ENCODE measurements around the gene KIR3DL3. TPM values are rescaled to one million over a fixed set of nuclear protein-coding genes. Genes with fewer than 3 reads are reported as not detected.

KIR3DL3 gene
- total RNA-seq, 2 experiments from 2014 or later: not detected

DNA sequence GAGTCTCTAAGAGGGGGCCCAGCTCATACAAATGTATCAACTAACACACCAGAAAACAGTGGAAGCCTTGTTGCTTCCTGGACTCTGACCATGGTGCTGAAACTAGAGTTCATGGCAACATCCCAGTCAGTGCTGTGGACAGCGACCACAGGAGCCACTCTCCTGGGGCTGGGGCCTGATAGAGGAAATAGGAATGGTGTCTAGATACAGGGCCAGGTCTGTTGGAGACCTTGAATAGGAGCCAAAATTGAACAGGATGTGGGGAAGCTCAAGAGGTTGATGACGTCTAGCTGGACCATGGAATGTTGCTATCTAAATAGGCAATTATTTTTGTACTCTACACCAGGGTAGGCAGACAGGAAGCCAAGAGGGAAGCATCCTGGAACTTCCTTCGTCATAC is 39.7 kb upstream of the KIR3DL3 start:
- Mint-ChIP-seq H3K27ac (no peak overlapping the region), H3K27me3 (peaks cover 18% of the 10 kb centered on the region), H3K4me1 (ENCODE audit: low read depth) (no peaks in the 10 kb centered on the region), H3K36me3 (ENCODE audit: low read depth) (no peaks in the 10 kb centered on the region), H3K9me3 (no peaks in the 10 kb centered on the region), H3K4me3 (no peak overlapping the region)
- peak; percentile 19 for DNase-seq
- ATAC-seq: no peak
- POLR2A ChIA-PET: no interaction called here
- CTCF ChIA-PET: interaction anchor here (1.5 kb wide), 1 partner anchor 31 kb away, joined by 4 read pairs; no protein-coding TSS in a partner anchor
- intact Hi-C loops (cut with micrococcal nuclease): no loop called here
- TF ChIP-seq, protein P1, sequence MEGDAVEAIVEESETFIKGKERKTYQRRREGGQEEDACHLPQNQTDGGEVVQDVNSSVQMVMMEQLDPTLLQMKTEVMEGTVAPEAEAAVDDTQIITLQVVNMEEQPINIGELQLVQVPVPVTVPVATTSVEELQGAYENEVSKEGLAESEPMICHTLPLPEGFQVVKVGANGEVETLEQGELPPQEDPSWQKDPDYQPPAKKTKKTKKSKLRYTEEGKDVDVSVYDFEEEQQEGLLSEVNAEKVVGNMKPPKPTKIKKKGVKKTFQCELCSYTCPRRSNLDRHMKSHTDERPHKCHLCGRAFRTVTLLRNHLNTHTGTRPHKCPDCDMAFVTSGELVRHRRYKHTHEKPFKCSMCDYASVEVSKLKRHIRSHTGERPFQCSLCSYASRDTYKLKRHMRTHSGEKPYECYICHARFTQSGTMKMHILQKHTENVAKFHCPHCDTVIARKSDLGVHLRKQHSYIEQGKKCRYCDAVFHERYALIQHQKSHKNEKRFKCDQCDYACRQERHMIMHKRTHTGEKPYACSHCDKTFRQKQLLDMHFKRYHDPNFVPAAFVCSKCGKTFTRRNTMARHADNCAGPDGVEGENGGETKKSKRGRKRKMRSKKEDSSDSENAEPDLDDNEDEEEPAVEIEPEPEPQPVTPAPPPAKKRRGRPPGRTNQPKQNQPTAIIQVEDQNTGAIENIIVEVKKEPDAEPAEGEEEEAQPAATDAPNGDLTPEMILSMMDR (IDR thresholded peaks at IDR 0.05): no peak

DNA sequence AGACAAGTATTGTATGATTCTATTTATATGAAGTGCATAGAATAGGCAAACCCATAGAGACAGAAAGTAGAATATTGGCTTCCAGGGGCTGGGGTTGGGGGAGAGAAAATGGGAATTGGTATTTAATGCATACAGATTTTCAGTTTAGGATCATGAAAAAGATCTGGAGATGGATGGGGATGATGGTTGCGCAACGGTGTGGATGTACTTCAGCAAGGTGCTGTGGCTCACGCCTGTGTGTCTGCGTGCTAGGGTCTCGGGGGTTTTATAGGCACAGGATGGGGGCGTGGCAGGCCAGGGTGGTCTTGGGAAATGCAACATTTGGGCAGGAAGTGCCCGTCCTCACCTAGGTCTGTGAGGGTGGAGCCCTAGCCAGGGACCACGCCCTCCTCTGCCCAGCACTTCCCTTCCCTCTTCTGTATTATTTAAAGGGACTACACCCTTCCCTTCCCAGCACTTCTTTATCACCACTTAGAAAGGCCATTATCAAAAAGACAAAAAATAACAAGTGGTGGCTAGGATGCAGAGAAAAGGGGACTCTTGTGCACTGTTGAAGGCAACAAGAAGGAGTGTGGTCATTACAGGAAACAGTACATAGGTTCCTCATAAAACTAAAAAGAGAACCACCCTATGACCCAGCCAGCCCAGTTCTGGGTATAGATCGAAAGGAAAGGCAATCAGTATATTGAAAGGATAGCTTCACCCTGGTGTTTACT is 32.5 kb upstream of the KIR3DL3 start:
- Mint-ChIP-seq H3K9me3 (no peaks in the 10 kb centered on the region), H3K4me1 (ENCODE audit: low read depth) (no peaks in the 10 kb centered on the region), H3K4me3 (no peak overlapping the region), H3K27ac (no peak overlapping the region), H3K27me3 (peaks cover 22% of the 10 kb centered on the region), H3K36me3 (ENCODE audit: low read depth) (no peaks in the 10 kb centered on the region)
- TF ChIP-seq, protein P1 (IDR thresholded peaks at IDR 0.05): no peak
- ChIA-PET CTCF (no interaction called here), POLR2A (no interaction called here)
- no peak for DNase-seq
- intact Hi-C loops (cut with micrococcal nuclease): no loop called here
- ATAC-seq: no peak

DNA sequence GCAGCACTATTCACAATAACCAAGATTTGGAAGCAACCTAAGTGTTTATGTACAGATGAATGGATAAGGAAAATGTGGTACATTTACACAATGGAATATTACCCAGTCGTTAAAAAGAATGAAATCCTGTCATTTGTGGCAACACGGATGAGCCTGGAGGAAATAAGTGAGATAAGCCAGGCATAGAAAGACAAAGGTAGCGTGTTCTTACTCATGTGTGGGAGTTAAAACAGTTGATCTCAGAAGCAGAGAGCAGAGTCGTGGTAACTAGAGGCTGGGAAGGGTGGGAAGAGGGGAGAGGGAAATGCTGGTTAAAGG is 32.0 kb upstream of the KIR3DL3 start:
- TF ChIP-seq, protein P1 (IDR thresholded peaks at IDR 0.05): no peak
- POLR2A ChIA-PET: no interaction called here
- no peaks in the 10 kb centered on the region for H3K9me3 Mint-ChIP-seq
- intact Hi-C loops (cut with micrococcal nuclease): no loop called here
- H3K27ac Mint-ChIP-seq: no peak overlapping the region
- no peaks in the 10 kb centered on the region for H3K4me1 Mint-ChIP-seq (ENCODE audit: low read depth)
- DNase-seq (no peak), ATAC-seq (no peak)
- H3K36me3 Mint-ChIP-seq (ENCODE audit: low read depth): no peaks in the 10 kb centered on the region
- H3K27me3 Mint-ChIP-seq: peaks cover 22% of the 10 kb centered on the region
- no peak overlapping the region for H3K4me3 Mint-ChIP-seq
- CTCF ChIA-PET: no interaction called here

DNA sequence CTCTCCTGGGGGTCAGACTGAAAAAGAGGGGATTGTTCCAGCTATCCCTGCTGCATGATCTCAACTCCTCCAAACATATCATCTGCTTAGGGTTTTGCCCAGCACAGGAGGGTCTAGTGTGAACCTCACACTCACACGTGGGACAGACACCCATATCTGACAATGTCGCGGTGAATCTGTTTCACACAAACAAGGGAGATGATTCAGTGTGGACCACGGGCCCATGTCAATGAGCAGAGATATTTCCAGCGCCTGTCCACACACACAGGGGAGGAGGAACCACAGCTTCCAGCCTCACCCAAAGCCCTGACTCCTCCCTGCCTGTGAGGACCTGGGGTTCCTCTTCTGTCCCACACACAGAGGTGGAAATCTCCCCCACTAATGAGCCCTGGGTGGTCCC is 29.6 kb upstream of the KIR3DL3 start:
- ChIA-PET CTCF (interaction anchor here (1.0 kb wide), 1 partner anchor 19 kb away, joined by 3 read pairs; no protein-coding TSS in a partner anchor), POLR2A (interaction anchor here (0.5 kb wide), 1 partner anchor 376 kb away, joined by 3 read pairs; no protein-coding TSS in a partner anchor)
- H3K27me3 Mint-ChIP-seq: peaks cover 25% of the 10 kb centered on the region
- no peak overlapping the region for H3K4me3 Mint-ChIP-seq
- no peaks in the 10 kb centered on the region for H3K9me3 Mint-ChIP-seq
- H3K36me3 Mint-ChIP-seq (ENCODE audit: low read depth): no peaks in the 10 kb centered on the region
- ATAC-seq (no peak), DNase-seq (no peak)
- H3K27ac Mint-ChIP-seq: no peak overlapping the region
- TF ChIP-seq, protein P1 (IDR thresholded peaks at IDR 0.05): no peak
- intact Hi-C loops (cut with micrococcal nuclease): no loop called here
- no peaks in the 10 kb centered on the region for H3K4me1 Mint-ChIP-seq (ENCODE audit: low read depth)

DNA sequence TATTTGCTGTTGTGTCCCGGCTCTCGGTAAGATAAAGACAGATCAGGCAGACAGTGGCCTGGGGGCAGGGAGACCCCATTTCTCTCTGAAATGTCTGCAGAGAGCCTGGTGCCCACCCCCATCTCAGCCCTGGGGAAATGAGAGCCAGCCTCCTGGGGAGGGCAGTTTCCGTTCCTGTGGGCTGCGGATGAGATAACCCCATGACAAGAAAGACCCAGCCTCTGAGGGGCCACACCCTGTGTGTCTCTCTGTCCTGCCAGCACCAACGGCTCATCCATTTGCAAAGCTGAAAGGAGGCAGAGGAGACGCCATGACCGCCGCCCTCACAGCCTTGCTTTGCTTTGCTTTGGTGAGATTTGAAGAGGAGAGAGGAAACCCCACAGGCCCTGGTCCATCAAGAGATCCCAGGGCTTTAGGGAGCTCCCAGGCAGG is 28.1 kb upstream of the KIR3DL3 start:
- POLR2A ChIA-PET: no interaction called here
- TF ChIP-seq, protein P1 (IDR thresholded peaks at IDR 0.05): no peak
- Mint-ChIP-seq H3K27me3 (peaks cover 26% of the 10 kb centered on the region), H3K9me3 (no peaks in the 10 kb centered on the region), H3K4me3 (no peak overlapping the region), H3K36me3 (ENCODE audit: low read depth) (no peaks in the 10 kb centered on the region), H3K4me1 (ENCODE audit: low read depth) (no peaks in the 10 kb centered on the region), H3K27ac (no peak overlapping the region)
- DNase-seq (no peak), ATAC-seq (no peak)
- intact Hi-C loops (cut with micrococcal nuclease): no loop called here
- CTCF ChIA-PET: no interaction called here

Measured in activated CD8-positive, alpha-beta T cell treated with anti-CD3 and anti-CD28 coated beads for 36 hours (primary cell).